ENCODE results near the gene UACA.

Gene UACA

GRCh38 chr15:70786996-70787395, 23.6 kb upstream of the UACA start:
- DNase-seq: no peak

GRCh38 chr15:70783610-70784022, 20.3 kb upstream of the UACA start:
- DNase-seq: no peak

- no peak for DNase-seq
Measured at GRCh38 chr15:70783041-70783440, 19.7 kb upstream of the UACA start.

- no peak for DNase-seq
Measured at GRCh38 chr15:70781236-70781635, 17.9 kb upstream of the UACA start.

GRCh38 chr15:70778258-70779076, 15.1 kb upstream of the UACA start:
- DNase-seq: no peak

- no peak for DNase-seq
Measured at GRCh38 chr15:70777170-70777926, 14.0 kb upstream of the UACA start.

GRCh38 chr15:70775160-70775559, 11.8 kb upstream of the UACA start:
- DNase-seq: no peak

- no peak for DNase-seq
Measured at GRCh38 chr15:70772402-70772801, 9.0 kb upstream of the UACA start.

- DNase-seq: no peak
Measured at GRCh38 chr15:70770863-70771262, 7.5 kb upstream of the UACA start.

- no peak for DNase-seq
Measured at GRCh38 chr15:70768257-70768883, 5.0 kb upstream of the UACA start.

GRCh38 chr15:70767667-70768066, 4.3 kb upstream of the UACA start:
- DNase-seq: no peak

- no peak for DNase-seq
Measured at GRCh38 chr15:70766597-70766996, 3.2 kb upstream of the UACA start.

- DNase-seq: no peak
Measured at GRCh38 chr15:70765504-70766281, 2.3 kb upstream of the UACA start.

GRCh38 chr15:70763950-70764730, 782 bp upstream of the UACA start:
- no peak for DNase-seq

- DNase-seq: peak; percentile 4
Measured at GRCh38 chr15:70762469-70763119, 764 bp downstream of the UACA start.

GRCh38 chr15:70761931-70762468, 1.4 kb downstream of the UACA start:
- no peak for DNase-seq

- no peak for DNase-seq
Measured at GRCh38 chr15:70761046-70761445, 2.3 kb downstream of the UACA start.

- DNase-seq: no peak
Measured at GRCh38 chr15:70758790-70759462, 4.4 kb downstream of the UACA start.

- no peak for DNase-seq
Measured at GRCh38 chr15:70757627-70758026, 5.7 kb downstream of the UACA start.

GRCh38 chr15:70754862-70755261, 8.5 kb downstream of the UACA start:
- no peak for DNase-seq

All from DMS 273 treated with DMSO at 0.1 percent for 48 hours (cell line).